Right cardiac atrium (tissue), 5 donors: ENCODE measurements around the gene CSK. TPM values are rescaled to one million over a fixed set of nuclear protein-coding genes. Genes with fewer than 3 reads are reported as not detected.

ENCODE experiments used
- ATAC-seq, 2 donors: fragments of 200-7000 bp; cut with Tn5 transposase; one replicate each; pipeline versions ENCODE4 v1.8.0 to v1.9.1; 2020; ENCODE audit warnings: moderate library complexity in 2 of 2, mild to moderate bottlenecking in 1 of 2
- DNase-seq, 3 donors: peaks; one replicate each; pipeline ENCODE4 v3.0.0-alpha.2; 2020
- H3K27ac ChIP-seq: one replicate; pipeline ENCODE4 v1.5.1; 2013; ENCODE audit warnings: mild to moderate bottlenecking, low read length, control low read depth, moderate library complexity
- H3K27me3 ChIP-seq: one replicate; pipeline ENCODE4 v1.6.1; 2013; ENCODE audit not compliant: control insufficient read depth, insufficient read depth
- H3K4me1 ChIP-seq: one replicate; pipeline ENCODE4 v1.6.1; 2013; ENCODE audit warnings: low read length; ENCODE audit not compliant: control insufficient read depth, insufficient read depth
- H3K4me3 ChIP-seq: one replicate; pipeline ENCODE4 v1.5.1; 2013; ENCODE audit warnings: low read length, control low read depth
- H3K9me3 ChIP-seq: one replicate; pipeline ENCODE4 v1.6.1; 2013; ENCODE audit warnings: low read length; ENCODE audit not compliant: control insufficient read depth
- WGBS: extraction: QIAGEN DNeasy Blood & Tissue Kit; methylation state at CpG from one replicate; pipeline ENCODE4 v1.1.7; 2013; 5-methylcytosine and 5-hydroxymethylcytosine counted together
- intact Hi-C, 4 donors: fragments of 100-400 bp; cut with DNase I; formaldehyde crosslinking; loops; one replicate each; pipeline versions ENCODE4 v1.11.0 to v1.14.0; 2022 to 2023
- polyA plus RNA-seq: library from polyadenylated mRNA; stranded (reverse); fragments of 200-250 nt; gene quantifications from one replicate; pipeline ENCODE4 v1.2.3, GENCODE V29; 2013
- total RNA-seq, 4 donors: library from RNA; stranded (reverse); fragmentation: NEBNext Ultra II Directional; extraction: Animal tissue kit (Norgen Biotek cat#: 25700); gene quantifications; one replicate each; pipeline ENCODE4 v1.2.1, GENCODE V29; 2021
- donor health status: healthy with polysubstance abuse.
- donor health status: DM: no; HTN: yes; CAD: no.
- donor health status: DM: no; HTN: no; CAD: no.
- donor health status: DM: no; HTN: yes; CAD: no; lungs with severe emphysema.
- donor health status: DM: yes; HTN: yes; CAD: no.

The CSK gene
- total and polyA plus RNA-seq, 5 donors: 44.3 to 68.3 (median 59.3) TPM

GRCh38 chr15:74802290-74802689 is 20.4 kb downstream of the CSK start:
- no peak overlapping the region for H3K27ac ChIP-seq
- ATAC-seq (no peak), DNase-seq (peak in 1 of 3 donors; percentile 58)
- WGBS: 92% methylated on average over 20 of the region's 20 CpGs
- no peaks in the 10 kb centered on the region for H3K27me3 ChIP-seq
- H3K4me1 ChIP-seq: no peaks in the 10 kb centered on the region
- no peak overlapping the region for H3K4me3 ChIP-seq
- H3K9me3 ChIP-seq: no peaks in the 10 kb centered on the region
- intact Hi-C loops: no loop called here

DNA sequence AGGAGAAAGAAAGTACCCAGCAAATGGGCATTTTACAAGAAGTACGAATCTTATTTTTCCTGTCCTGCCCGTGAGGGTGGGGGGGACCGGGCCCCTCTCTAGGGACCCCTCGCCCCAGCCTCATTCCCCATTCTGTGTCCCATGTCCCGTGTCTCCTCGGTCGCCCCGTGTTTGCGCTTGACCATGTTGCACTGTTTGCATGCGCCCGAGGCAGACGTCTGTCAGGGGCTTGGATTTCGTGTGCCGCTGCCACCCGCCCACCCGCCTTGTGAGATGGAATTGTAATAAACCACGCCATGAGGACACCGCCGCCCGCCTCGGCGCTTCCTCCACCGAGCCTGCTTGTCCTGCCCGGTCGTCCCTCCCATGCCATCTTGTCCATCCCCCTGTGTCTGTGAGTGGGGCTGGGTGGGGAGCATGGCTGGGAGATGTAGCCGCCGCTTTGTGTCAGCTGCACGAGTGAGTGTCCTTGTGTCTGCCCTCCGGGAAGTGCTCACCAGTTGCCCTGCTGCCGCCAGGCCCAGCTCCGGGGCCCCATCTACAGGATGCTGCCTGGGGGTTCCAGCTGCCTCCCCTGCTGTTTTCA is 21.1 kb downstream of the CSK start:
- WGBS: 88% methylated on average over 31 of the region's 31 CpGs
- Histone ChIP-seq H3K27ac (no peak overlapping the region), H3K4me3 (no peak overlapping the region), H3K9me3 (no peaks in the 10 kb centered on the region), H3K4me1 (no peaks in the 10 kb centered on the region), H3K27me3 (no peaks in the 10 kb centered on the region)
- intact Hi-C loops: no loop called here
- DNase-seq (peak in 1 of 3 donors; percentile 55), ATAC-seq (no peak)

GRCh38 chr15:74804935-74805334 is 23.1 kb downstream of the CSK start:
- no peak overlapping the region for H3K27ac ChIP-seq
- DNase-seq (peak in 1 of 3 donors; percentile 12), ATAC-seq (no peak)
- no peaks in the 10 kb centered on the region for H3K9me3 ChIP-seq
- intact Hi-C loops: no loop called here
- no peak overlapping the region for H3K4me3 ChIP-seq
- no peaks in the 10 kb centered on the region for H3K4me1 ChIP-seq
- WGBS: 44% methylated on average over 6 of the region's 6 CpGs
- no peaks in the 10 kb centered on the region for H3K27me3 ChIP-seq

DNA sequence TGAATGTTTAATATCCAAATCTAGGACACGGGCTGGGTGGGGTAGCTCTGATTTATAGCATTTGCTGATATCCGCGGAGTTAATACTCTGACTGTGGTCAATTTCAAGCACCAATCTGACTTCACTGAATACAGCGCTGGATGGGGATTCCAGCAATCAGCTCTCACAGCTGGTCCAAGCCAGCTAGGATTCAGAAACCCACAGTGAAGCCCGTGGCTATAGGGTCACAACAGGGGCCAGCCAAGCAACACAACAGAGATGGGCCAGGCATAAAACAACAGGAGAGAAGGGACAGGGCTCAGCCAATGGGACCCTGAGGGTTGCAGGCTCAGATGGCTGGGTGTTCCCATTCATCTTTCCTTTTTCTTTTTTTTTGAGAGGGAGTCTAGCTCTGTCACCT is 25.4 kb downstream of the CSK start:
- WGBS: 57% methylated on average over 5 of the region's 5 CpGs
- intact Hi-C loops: no loop called here
- no peaks in the 10 kb centered on the region for H3K9me3 ChIP-seq

DNA sequence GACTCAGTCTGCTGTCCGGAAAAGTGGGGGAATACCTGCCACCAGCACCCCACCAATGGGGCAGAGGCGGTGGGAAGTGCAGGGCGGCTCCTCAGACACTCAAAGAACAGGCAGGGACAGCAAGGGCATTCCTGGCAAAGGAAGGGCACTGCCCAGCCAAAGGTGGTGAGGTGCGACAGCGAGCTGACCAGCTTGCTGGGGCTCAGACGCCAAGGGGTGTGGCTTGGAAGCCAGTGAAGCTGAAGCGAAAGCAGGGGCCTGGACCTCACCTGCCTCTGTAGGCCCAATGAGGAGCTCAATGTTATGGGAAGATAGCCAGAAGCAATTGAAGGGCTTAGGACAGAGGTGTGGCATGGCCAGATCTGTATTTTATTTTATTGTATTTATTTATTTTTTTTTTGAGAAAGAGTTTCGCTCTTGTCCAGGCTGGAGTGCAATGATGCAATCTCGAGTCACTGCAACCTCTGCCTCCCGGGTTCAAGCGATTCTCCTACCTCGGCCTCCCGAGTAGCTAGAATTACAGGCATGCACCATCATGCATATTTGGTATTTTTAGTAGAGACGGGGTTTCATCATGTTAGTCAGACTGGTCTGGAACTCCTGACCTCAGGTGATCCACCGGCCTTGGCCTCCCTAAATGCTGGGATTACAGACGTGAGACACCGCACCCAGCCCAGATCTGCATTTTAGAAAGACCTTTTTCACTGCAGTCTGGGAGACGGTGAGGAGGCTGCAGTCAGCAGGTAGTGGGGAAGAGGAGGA is 26.4 kb downstream of the CSK start:
- 72% methylated on average over 18 of the region's 18 CpGs for WGBS
- ATAC-seq (peak; percentile 22 to 48), DNase-seq (peak in 2 of 3 donors; percentile 75)
- Histone ChIP-seq H3K27me3 (no peaks in the 10 kb centered on the region), H3K4me1 (no peaks in the 10 kb centered on the region), H3K9me3 (no peaks in the 10 kb centered on the region), H3K4me3 (no peak overlapping the region), H3K27ac (no peak overlapping the region)
- intact Hi-C loops: no loop called here

More for the DNA sequence above, 25.4 kb downstream of the CSK start:
- Histone ChIP-seq H3K27me3 (no peaks in the 10 kb centered on the region), H3K4me1 (no peaks in the 10 kb centered on the region), H3K4me3 (no peak overlapping the region), H3K27ac (no peak overlapping the region)
- DNase-seq (peak in 1 of 3 donors; percentile 11), ATAC-seq (no peak)

DNA sequence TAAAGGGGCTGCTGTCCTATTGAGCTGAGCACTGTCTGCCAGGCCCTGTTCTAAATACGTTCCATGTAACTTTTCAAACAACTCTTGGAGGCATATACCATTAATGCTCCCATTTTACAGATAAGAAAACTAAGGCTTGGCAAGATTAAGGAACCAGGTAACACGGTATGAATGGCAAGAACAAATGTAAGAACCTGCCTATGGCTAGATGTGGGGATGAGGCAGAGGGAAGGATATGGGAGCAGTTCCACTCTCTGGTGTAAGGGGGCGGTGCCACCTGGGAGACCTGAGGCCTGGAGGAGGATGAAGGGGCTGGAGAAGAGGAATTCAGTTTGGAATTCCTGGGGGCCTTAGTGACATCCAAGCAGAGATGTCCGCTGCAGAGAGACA is 27.0 kb downstream of the CSK start:
- 57% methylated on average over 4 of the region's 4 CpGs for WGBS
- intact Hi-C loops: no loop called here

DNA sequence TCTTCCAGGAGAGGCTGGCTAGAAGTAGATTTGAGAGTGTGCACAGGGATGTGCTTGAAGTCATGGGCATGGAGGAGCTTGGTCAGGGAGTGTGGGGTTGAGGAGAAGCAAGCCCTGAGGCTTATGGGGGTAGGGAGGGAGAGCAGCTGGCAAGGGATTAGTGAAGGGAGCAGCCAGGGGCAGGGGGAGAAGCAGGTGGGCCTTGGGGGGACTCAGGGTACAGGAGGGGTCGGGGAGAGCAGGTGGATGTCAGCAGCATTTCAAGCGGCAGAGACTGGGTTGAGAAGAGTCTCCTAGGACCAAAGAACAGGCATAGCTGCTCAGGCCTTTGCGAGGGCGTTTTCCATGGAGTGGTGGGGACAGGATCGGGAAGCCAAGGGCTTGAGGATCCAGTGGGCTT is 27.4 kb downstream of the CSK start:
- no peak overlapping the region for H3K27ac ChIP-seq
- ATAC-seq (no peak), DNase-seq (peak in 2 of 3 donors; percentile 18 to 27)
- H3K9me3 ChIP-seq: no peaks in the 10 kb centered on the region
- intact Hi-C loops: no loop called here
- H3K4me1 ChIP-seq: no peaks in the 10 kb centered on the region
- H3K27me3 ChIP-seq: no peaks in the 10 kb centered on the region
- H3K4me3 ChIP-seq: no peak overlapping the region
- WGBS: 82% methylated on average over 5 of the region's 5 CpGs

More for the DNA sequence above, 27.0 kb downstream of the CSK start:
- Histone ChIP-seq H3K4me1 (no peaks in the 10 kb centered on the region), H3K9me3 (no peaks in the 10 kb centered on the region), H3K27ac (no peak overlapping the region), H3K27me3 (no peaks in the 10 kb centered on the region), H3K4me3 (no peak overlapping the region)
- no peak for ATAC-seq
- DNase-seq: peak in 1 of 3 donors; percentile 10

- intact Hi-C loops: no loop called here
- no peak for ATAC-seq
- H3K4me1 ChIP-seq: no peaks in the 10 kb centered on the region
- 86% methylated on average over 3 of the region's 3 CpGs for WGBS
- DNase-seq: no peak
- no peak overlapping the region for H3K27ac ChIP-seq
- no peaks in the 10 kb centered on the region for H3K9me3 ChIP-seq
- no peaks in the 10 kb centered on the region for H3K27me3 ChIP-seq
- no peak overlapping the region for H3K4me3 ChIP-seq
Observed at GRCh38 chr15:74809956-74810355, 28.1 kb downstream of the CSK start.

DNA sequence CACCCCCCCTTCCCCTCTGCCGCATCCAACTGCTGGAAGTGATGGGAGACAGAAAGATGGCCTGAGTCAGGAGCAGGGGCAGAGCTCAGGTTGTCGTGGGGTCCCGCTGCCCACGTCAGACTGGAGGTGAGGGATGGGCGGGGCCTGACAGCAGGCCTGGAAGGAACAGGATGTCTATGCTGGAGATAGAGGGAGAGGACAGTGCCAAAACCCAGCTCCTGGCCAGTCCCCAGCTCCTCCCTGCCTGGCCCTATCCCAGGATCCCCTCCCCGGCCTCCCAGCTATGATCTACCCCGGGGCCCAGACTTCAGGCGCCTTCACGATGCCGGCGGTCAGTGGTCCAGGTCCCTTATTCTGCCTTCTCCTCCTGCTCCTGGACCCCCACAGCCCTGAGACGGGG is 30.7 kb downstream of the CSK start, which contains the start of gene LMAN1L:
LMAN1L (plus strand) TSS at position 303 of the 400 bp plus-strand sequence; CDS start at position 323, 20 bp downstream.
- intact Hi-C loops: no loop called here
- peak within 1 kb of the TSS; percentile 19 for H3K27ac ChIP-seq
- no peaks in the 10 kb centered on the region for H3K4me1 ChIP-seq
- ATAC-seq (peak; percentile 70 to 72), DNase-seq (peak; percentile 49 to 86 (median 79))
- H3K9me3 ChIP-seq: no peaks in the 10 kb centered on the region
- H3K4me3 ChIP-seq: peak within 1 kb of the TSS; percentile 3
- H3K27me3 ChIP-seq: no peaks in the 10 kb centered on the region
- WGBS: 32% methylated on average over 12 of the region's 12 CpGs

- ATAC-seq: peak; percentile 10 to 13
Observed at GRCh38 chr15:74815121-74815934, 33.4 kb downstream of the CSK start.

DNA sequence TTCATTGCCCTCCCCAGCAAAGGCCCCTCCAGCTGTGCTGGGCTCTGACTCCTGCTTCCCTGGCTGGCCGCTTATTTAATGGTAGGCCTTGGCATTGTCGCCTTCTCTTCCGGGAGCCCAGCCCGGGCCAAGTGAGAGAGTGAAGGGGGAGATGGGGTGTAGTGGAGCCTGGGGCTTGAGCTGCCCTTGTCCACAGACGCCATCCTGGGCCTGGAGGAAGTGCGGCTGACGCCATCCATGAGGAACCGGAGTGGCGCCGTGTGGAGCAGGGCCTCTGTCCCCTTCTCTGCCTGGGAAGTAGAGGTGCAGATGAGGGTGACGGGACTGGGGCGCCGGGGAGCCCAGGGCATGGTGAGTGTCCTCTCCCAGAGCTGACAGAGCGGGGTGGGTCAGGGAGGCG is 34.1 kb downstream of the CSK start:
- Histone ChIP-seq H3K4me3 (no peak overlapping the region), H3K27ac (peak overlapping the region; percentile 48), H3K9me3 (no peaks in the 10 kb centered on the region), H3K4me1 (peaks cover 3% of the 10 kb centered on the region), H3K27me3 (no peaks in the 10 kb centered on the region)
- DNase-seq (peak in 2 of 3 donors; percentile 19 to 44), ATAC-seq (no peak)
- intact Hi-C loops: no loop called here
- WGBS: 84% methylated on average over 15 of the region's 15 CpGs

More at GRCh38 chr15:74815121-74815934, 33.4 kb downstream of the CSK start:
- 70% methylated on average over 10 of the region's 10 CpGs for WGBS
- Histone ChIP-seq H3K9me3 (no peaks in the 10 kb centered on the region), H3K4me3 (no peak overlapping the region), H3K4me1 (no peaks in the 10 kb centered on the region), H3K27me3 (no peaks in the 10 kb centered on the region), H3K27ac (peak overlapping the region; percentile 48)
- peak in 2 of 3 donors; percentile 77 to 81 for DNase-seq
- intact Hi-C loops: no loop called here
